Loucy (cell line): ENCODE results near the gene CLEC17A.
"Not testable (repeated sequence)": the region's sequence is repeated elsewhere in the genome, so short reads cannot be mapped to it uniquely, and the experiment has no call there.

ENCODE experiments used
- CTCF ChIP-seq: fragments of 200-600 bp; sonication (generic); conservative IDR thresholded peaks from 2 replicates; pipeline ENCODE4 v1.5.1; 2014; ENCODE audit warnings: mild to moderate bottlenecking, antibody characterized with exemption, low read length
- EZH2phosphoT487 ChIP-seq: fragments of 200-600 bp; IDR thresholded peaks from 2 replicates; pipeline ENCODE4 v1.6.1; 2018; ENCODE audit warnings: antibody characterized with exemption, mild to moderate bottlenecking, moderate library complexity, borderline replicate concordance

- not testable (repeated sequence) for TF ChIP-seq CTCF, EZH2phosphoT487
These were observed 29.4 kb downstream of the CLEC17A start for GRCh38 chr19:14612242-14612641.
